GM03348 (cell line): Measurements from ENCODE around the gene INTU.
"Not testable (repeated sequence)": the region's sequence is repeated elsewhere in the genome, so short reads cannot be mapped to it uniquely, and the experiment has no call there.

ENCODE experiments used
- DNase-seq: peaks from one replicate; pipeline ENCODE4 v3.0.0; 2012; ENCODE audit warnings: low spot score

Gene INTU

DNA sequence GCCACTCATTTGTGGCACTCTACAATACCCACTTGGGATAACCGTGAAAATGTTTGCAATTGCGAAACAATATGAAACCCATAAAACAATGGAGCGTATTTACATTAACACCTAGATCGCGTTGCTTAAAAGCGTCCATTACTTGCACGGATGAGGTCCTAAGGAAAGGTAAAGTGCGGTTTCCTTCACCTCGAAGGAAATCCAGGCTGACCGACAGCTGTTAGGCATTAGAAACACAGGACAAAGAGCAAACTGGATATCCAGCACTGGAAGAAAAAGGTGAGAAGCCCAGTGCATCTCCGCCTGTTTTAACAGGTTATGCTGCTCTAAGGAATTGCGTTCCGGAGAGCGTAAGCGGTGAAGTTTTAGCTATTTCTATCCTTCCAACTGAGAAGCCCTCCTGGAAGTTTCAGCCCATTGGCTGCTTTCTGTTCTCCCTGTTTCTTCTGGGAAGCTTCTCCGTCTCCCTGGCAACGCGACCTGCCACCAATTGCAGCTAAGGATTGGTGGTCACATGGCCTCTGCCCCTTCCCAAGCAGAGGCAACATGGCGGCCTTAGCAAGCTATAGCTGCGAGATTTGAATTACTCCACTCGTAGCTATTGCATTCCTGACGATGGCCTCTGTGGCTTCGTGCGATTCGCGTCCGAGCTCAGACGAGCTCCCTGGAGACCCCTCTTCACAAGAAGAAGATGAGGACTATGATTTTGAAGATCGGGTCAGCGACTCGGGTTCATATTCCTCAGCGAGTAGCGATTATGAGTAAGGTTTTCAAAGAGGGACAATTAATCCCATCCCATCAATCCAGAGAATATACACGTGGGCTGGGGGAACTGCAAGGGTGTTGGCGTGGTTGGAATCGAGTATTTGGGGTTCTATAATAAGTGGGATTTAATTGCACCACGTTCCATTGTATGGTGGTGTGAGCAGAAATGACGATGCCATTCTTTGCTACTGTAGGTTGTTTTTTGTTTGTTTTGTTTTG lies at the start of gene INTU:
Gene INTU (plus strand): TSS at position 538 of the 984 bp plus-strand sequence. CDS start 78 bp downstream, at position 616.
- peak; percentile 94 for DNase-seq

DNA sequence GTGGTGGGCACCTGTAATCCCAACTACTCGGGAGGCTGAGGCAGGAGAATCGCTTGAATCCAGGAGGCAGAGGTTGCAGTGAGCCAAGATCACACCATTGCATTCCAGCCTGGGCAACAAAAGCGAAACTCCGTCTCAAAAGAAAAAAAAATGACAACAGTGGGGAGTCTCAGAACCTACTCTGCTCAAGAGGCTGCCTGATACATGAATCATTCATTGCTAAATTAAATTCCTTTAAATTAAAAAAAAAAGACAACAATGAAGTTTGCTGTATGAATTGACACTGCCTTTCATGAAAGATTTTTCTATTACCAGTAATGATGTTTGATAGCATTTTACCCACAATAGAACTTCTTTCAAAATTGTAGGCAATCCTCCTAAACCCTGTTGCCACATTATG lies 46.3 kb upstream of the INTU start:
- DNase-seq, result not testable (repeated sequence)

- DNase-seq, result peak; percentile 39
These were observed 45.7 kb upstream of the INTU start for GRCh38 chr4:127586922-127587571.

DNA sequence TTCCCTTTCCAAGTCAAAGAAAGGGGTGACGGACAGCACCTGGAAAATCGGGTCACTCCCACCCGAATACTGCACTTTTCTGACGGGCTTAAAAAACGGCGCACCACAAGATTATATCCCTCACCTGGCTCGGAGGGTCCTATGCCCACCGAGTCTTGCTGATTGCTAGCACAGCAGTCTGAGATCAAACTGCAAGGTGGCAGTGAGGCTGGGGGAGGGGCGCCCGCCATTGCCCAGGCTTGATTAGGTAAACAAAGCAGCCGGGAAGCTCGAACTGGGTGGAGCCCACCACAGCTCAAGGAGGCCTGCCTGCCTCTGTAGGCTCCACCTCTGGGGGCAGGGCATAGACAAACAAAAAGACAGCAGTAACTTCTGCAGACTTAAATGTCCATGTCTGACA lies 43.6 kb upstream of the INTU start:
- not testable (repeated sequence) for DNase-seq

GRCh38 chr4:127598656-127599055 lies 34.1 kb upstream of the INTU start:
- DNase-seq, result no peak

GRCh38 chr4:127601029-127601428 lies 31.7 kb upstream of the INTU start:
- DNase-seq, result peak; percentile 61

DNA sequence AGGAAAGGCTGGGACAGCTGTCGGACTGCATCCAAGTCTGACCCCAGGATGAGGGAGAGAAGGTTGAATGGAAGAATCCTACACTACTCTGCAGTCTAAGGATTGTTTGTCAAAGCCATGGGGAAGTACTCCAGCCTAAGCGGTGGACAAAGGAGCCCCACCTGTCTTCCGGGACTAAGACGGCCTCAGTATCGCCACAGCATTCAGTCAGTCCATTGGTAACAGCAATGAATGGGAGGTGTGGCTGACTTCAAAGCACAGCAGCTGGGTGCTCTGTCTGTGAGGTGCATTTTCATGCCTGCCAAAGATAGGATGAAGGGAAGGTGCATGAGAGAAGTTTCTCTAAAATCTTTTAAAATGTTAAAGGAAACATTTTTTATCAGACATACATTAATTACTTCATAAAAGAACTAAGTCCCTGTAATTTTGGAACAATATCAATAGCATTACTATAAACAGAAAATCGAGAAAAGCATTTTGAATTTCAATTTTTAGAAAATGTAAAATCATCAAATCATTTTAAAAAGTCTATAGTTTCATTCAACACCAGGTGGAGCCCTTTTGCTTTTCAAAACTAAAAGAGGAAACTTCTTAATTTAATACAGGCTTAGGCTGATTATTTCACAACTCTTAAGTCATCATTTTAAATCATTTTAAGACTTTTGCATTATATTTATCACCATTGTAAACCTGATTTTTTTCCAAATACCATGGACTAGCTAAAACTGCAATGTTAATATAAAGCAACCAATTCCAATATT lies 27.6 kb upstream of the INTU start:
- DNase-seq, result peak; percentile 61

GRCh38 chr4:127606823-127607222 lies 25.9 kb upstream of the INTU start:
- DNase-seq, result no peak

GRCh38 chr4:127609484-127609883 lies 23.3 kb upstream of the INTU start:
- DNase-seq, result no peak

DNA sequence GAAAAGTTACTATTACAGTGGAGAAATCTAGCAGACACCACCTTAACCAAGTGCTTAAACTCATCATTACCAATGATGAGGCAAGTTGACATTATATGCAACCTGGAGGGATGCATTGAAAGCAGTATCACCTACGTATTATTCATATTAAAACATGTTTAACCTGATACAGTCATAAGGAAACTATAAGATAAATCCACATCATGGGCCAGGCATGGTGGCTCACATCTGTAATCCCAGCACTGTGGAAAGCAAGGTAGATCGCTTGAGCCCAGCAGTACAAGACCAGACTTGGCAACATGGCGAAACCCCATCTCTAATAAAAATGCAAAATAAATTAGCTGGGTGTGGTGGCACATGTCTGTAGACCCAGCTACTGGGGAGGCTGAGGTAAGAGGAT lies 22.3 kb upstream of the INTU start:
- no peak for DNase-seq

GRCh38 chr4:127616898-127617297 lies 15.9 kb upstream of the INTU start:
- no peak for DNase-seq

DNA sequence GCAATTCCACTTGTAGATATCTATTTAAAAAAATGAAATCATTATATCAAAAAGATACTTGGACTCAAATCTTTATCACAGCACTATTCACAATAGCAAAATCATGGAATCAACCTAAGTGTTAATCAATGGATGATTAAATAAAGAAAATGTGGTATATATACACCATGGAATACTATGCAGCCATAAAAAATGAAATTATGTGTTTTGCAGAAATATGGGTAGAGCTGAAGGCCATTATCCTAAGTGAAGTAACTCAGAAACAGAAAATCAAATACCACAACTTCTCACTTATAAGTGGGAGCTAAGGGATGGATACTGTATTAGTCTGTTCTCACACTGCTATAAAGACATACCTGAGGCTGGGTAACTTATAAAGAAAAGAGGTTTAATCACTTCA lies 14.3 kb upstream of the INTU start:
- DNase-seq, result no peak

DNA sequence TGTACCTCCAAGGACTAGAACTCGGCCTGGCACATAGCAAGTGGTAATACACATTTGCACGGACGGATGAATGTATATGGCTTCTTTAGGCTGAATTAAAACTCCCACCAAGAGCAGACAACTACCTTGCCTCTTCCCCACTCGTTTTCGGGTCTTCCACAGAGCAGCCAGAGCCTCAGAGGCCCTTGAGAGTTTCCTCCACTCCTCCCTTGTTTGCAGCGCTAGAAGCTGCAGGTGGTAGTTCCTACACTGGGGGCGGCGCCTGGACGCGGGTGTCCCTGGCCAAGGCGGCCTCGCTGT lies 10.2 kb upstream of the INTU start:
- DNase-seq, result no peak

- peak; percentile 59 for DNase-seq
These were observed 9.6 kb upstream of the INTU start for GRCh38 chr4:127622921-127623796.

DNA sequence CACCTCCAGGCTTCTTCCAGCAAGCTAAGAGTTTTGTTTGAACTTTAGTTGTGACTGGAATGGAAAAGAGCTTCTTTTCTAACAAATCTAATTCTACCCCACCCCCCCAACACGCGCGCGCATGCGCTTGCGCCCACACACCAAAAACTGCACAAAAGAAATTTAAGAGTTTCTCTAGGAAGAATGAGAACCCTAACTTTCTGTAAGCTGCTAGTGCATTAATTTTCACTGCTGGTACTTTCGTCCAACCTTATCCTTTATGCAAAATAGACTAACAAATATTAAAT lies 9.0 kb upstream of the INTU start:
- DNase-seq, result peak; percentile 83

- DNase-seq, result no peak
These were observed 8.6 kb upstream of the INTU start for GRCh38 chr4:127624173-127624572.

DNA sequence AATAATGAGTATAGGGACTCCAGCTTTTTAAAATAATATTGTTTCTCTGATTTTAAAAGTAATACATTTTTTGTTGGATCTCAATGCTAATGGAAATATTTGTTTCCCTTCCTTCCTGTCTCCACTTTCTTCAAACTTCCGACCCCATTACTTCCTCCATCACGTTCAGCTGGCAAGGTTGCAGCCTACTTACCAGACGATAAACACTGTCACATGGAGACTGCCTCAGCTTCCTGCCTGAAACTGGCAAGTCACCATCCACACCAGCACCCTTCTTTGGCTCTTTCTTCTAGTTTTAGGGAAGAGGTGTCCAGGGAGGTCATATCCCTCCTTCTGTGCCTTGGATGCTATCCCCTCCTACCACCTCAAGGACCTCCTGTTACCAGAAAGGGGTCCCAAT lies 3.4 kb upstream of the INTU start:
- no peak for DNase-seq

DNA sequence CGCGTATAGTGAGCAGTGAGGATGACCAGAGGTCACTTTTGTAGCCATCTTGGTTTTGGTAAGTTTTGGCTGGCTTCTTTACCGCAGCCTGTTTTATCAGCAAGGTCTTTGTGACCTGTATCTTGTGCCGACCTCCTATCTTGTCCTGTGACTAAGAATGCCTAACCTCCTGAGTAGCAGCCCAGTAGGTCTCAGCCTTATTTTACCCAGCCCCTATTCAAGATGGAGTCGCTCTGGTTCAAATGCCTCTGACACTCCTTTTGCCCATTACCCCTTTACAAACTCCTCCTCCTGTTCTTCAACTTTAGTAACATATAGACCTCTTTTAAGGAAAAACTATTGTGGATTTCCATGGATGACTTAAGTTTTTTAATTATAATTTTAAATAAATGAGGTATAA lies 2.6 kb upstream of the INTU start:
- DNase-seq, result no peak

GRCh38 chr4:127631420-127631819 lies 1.3 kb upstream of the INTU start:
- DNase-seq, result no peak

GRCh38 chr4:127634181-127634580 lies 1.4 kb downstream of the INTU start:
- peak; percentile 52 for DNase-seq

DNA sequence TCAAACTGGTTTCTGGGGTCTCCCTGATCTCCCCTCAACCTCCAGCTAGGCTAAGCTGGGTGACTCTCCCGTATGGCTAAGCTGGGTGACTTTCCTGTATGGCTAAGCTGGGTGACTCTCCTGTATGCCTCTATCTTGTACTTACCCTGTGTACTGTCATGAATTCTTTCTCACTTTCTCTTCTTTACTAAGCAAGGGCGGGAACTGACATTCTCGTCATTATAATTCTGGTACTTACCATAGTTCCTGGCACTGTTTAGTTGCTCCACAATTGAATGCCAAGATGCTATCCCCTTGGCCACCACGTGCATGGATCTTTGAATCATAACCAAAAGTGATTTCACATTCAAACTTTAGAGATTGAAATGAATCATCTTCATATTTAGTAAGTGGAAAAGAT lies 8.8 kb downstream of the INTU start:
- DNase-seq, result peak; percentile 13

GRCh38 chr4:127642169-127642568 lies 9.4 kb downstream of the INTU start:
- DNase-seq, result peak; percentile 24
